ENCODE measurements around the gene CYP4V2.

Gene CYP4V2

GRCh38 chr4:186258216-186258811, 66.9 kb downstream of the CYP4V2 start:
- H3K4me3 ChIP-seq (ENCODE audit: low read length) = no peak overlapping the region
- no peak for TF ChIP-seq ZNF274 (IDR thresholded peaks at IDR 0.05; ENCODE audit: low read depth, low read length)

GRCh38 chr4:186260117-186260503, 68.7 kb downstream of the CYP4V2 start:
- TF ChIP-seq ZNF274 (IDR thresholded peaks at IDR 0.05; ENCODE audit: low read depth, low read length) = no peak
- H3K4me3 ChIP-seq (ENCODE audit: low read length) = no peak overlapping the region
